Urinary bladder (tissue), 4 donors: ENCODE results near the gene RHOV. TPM values are rescaled to one million over a fixed set of nuclear protein-coding genes. Genes with fewer than 3 reads are reported as not detected.
A peak's percentile ranks its signal among the peaks of the same experiment; 100 is the strongest.

Experiments
- DNase-seq: peaks from one replicate; pipeline ENCODE4 v3.0.0-alpha.2; 2015; ENCODE audit errors: extremely low spot score
- H3K27ac ChIP-seq: one replicate; pipeline ENCODE4 v1.5.1; 2013; ENCODE audit warnings: low read depth, mild to moderate bottlenecking, moderate library complexity
- H3K36me3 ChIP-seq: one replicate; pipeline ENCODE4 v1.6.1; 2013; ENCODE audit warnings: mild to moderate bottlenecking, moderate library complexity; ENCODE audit not compliant: insufficient read depth
- H3K4me1 ChIP-seq: one replicate; pipeline ENCODE4 v1.6.1; 2013; ENCODE audit warnings: mild to moderate bottlenecking, moderate library complexity; ENCODE audit not compliant: insufficient read depth
- H3K4me3 ChIP-seq: one replicate; pipeline ENCODE4 v1.5.1; 2013; ENCODE audit warnings: low read depth, low read length
- WGBS: extraction: QIAGEN DNeasy Blood & Tissue Kit; methylation state at CpG from one replicate; pipeline ENCODE4 v1.1.7; 2013; 5-methylcytosine and 5-hydroxymethylcytosine counted together
- polyA plus RNA-seq: library from polyadenylated mRNA; stranded (reverse); fragments of 200-250 nt; gene quantifications from one replicate; pipeline ENCODE4 v1.2.3, GENCODE V29; 2013
- total RNA-seq: library from RNA; depleted of rRNA; stranded (reverse); fragments of >200 nt; gene quantifications from one replicate; pipeline ENCODE4 v1.2.3, GENCODE V29; 2014
- donor health status: healthy with polysubstance abuse.
- donor health status: healthy.

The RHOV gene
- total and polyA plus RNA-seq, 2 donors, result 4.0 to 9.3 TPM

DNA sequence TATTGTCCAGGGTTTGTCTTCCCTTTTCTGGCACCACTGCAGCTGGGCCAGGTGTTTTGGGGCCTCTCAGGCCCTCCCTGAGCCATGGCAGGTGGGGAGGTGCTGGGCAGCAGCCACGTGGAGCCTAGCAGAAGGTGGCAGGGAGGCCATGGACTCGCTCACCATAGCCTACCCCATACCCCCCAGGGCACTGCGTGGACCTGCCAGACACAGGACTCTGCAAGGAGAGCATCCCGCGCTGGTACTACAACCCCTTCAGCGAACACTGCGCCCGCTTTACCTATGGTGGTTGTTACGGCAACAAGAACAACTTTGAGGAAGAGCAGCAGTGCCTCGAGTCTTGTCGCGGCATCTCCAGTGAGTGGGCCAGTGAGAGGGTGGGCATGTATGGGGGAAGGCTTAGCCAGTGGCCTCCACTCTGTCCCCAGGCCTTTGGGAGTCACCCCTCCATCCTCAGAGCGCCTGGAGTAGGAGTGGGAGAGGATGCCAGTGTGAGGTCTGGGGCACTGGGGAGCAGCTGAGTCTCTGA is 18.3 kb downstream of the RHOV start:
- Histone ChIP-seq H3K27ac (no peak overlapping the region), H3K36me3 (no peaks in the 10 kb centered on the region), H3K4me3 (no peak overlapping the region), H3K4me1 (no peaks in the 10 kb centered on the region)
- no peak for DNase-seq
- WGBS, result 85% methylated on average over 13 of the region's 13 CpGs

DNA sequence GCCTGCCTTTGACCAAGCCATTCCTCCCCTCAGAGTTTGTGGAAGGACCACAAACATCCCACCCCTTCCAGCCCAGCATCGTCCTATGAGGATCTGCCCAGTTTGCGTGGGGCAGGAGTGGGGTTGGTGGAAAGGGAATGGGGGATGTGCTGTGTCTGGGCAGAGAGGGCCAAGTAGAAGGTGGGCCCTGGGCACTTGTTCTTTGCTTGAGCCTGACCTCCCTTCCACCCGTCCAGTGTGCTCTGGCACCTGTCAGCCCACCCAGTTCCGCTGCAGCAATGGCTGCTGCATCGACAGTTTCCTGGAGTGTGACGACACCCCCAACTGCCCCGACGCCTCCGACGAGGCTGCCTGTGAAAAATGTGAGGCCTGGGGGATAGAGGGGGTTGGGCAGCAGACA is 19.9 kb downstream of the RHOV start:
- Histone ChIP-seq H3K4me3 (no peak overlapping the region), H3K27ac (no peak overlapping the region), H3K36me3 (no peaks in the 10 kb centered on the region), H3K4me1 (no peaks in the 10 kb centered on the region)
- 58% methylated on average over 10 of the region's 10 CpGs for WGBS
- DNase-seq, result no peak

DNA sequence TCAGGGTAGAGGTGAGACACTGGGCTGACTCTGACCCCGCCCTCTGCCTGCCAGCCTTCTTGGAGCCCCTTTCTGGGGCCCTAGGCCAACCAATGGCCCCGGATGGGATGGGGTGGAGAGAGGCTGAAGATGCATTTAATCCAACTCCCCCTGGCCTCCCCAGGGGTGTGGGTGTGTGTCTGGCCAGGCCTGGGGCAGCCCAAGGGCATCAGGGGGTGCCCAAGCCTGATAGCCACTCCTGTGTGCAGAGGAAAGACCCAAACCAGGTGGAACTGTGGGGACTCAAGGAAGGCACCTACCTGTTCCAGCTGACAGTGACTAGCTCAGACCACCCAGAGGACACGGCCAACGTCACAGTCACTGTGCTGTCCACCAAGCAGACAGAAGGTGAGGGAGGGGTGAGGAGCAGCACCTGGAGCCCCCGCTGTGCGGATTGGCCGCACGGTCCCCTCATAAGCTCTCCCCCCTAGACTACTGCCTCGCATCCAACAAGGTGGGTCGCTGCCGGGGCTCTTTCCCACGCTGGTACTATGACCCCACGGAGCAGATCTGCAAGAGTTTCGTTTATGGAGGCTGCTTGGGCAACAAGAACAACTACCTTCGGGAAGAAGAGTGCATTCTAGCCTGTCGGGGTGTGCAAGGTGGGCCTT is 20.7 kb downstream of the RHOV start:
- 92% methylated on average over 16 of the region's 16 CpGs for WGBS
- Histone ChIP-seq H3K27ac (no peak overlapping the region), H3K36me3 (no peaks in the 10 kb centered on the region), H3K4me3 (no peak overlapping the region), H3K4me1 (no peaks in the 10 kb centered on the region)
- DNase-seq, result no peak

DNA sequence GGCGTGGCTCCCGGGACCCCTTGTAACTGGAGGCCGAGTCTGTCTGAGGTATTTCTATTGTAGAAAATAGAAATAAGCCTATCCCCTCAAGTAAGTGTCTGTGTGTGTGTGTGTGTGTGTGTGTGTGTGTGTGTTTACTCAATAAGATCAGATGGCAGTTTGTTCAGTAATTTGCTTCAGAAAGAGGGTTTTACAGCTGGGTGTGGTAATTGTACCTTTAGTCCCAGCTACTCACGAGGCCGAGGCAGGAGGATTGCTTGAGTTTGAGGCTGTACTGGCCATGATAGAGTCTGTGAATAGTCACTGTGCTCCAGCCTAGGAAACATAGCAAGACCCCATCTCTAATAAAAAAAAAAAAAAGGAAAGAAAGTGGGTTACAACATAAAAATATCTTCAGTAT is 21.5 kb downstream of the RHOV start:
- Histone ChIP-seq H3K27ac (no peak overlapping the region), H3K4me1 (no peaks in the 10 kb centered on the region), H3K36me3 (no peaks in the 10 kb centered on the region), H3K4me3 (no peak overlapping the region)
- 91% methylated on average over 5 of the region's 5 CpGs for WGBS
- no peak for DNase-seq

DNA sequence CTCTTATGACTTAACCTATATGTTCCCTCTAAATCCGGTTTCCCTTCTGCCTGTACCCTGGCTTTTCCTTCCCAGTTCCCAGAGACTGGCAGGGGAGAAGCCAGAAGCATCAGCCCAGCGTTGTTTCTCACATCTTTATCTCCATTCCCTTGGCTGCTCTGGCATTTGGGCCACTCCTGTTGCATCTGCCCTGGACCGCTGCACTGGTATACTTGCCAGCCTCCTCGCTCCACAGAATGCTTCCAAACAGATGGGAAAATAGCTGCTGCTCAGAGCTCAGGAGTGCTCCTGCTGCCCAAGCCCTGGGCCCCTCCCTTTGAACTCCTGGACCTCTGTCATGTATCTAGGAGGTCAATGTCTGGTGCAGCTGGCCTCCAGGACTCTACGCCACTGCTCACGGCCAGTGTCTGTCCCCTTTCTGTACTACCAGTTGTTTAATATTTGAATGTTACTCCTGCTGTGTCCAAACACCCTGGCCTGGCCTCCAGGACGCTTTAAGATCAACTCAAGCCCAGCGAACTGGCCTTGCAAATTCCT is 23.4 kb downstream of the RHOV start:
- Histone ChIP-seq H3K27ac (no peak overlapping the region), H3K4me1 (no peaks in the 10 kb centered on the region), H3K36me3 (no peaks in the 10 kb centered on the region), H3K4me3 (no peak overlapping the region)
- no peak for DNase-seq
- WGBS, result 85% methylated on average over 8 of the region's 8 CpGs

DNA sequence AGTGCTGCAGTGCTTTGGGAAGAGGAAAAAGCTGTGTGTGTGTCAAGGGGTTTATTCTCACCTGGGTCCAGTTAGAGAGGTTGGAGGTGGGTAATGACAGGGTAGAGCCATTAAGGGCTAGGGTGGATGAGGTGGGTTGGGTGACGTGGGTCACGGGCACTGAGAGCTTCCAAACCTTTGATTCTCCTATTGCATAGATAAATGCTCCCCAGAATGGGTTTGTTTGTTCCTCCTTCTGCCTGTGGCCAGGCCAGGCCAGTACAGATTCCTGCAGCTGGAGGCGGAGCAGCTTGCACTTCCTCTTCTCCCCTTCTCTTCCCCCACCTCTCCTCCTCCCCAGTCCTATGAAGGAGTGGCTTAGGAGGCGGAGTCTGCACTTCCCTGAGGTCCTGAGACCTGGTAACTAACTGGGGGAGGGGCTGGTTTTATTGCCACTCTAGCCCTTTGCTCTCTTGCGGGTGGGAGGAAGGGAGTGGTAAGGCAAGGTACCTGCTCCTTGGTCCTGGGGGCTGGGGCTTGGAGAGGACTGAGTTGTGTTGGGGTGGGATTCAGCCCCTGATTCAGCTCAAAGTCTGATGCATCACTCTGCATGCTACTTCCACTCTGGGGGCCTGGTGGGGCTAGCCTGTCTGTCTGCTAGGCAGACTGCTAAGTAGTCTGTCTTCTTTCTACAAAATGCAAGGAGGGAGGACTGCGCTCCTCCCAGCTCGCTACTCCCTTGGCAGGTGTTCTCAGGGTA is 26.6 kb downstream of the RHOV start:
- H3K27ac ChIP-seq, result peak overlapping the region; percentile 60
- H3K4me1 ChIP-seq, result no peaks in the 10 kb centered on the region
- WGBS, result 75% methylated on average over 7 of the region's 7 CpGs
- peak; percentile 73 for DNase-seq
- no peak overlapping the region for H3K4me3 ChIP-seq
- H3K36me3 ChIP-seq, result no peaks in the 10 kb centered on the region

DNA sequence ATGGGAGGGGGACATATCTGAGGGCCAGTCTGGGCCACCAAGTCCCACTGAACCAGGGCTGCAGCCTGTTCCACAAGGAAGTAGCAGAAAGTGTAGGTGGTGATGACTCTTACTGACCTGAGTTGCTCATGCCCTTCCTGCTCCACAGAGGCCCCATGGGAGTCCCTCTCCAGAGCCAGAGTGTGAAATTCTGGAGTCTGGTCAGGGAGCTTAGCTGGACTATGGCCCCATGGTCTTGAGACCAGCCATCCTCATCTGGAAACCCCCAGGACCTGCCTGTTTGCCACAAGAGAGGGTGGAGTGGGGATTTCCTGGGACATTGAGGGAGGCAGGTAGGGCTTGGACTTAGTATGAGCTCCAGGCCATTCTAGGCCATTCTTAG is 27.2 kb downstream of the RHOV start:
- no peak overlapping the region for H3K4me3 ChIP-seq
- H3K4me1 ChIP-seq, result no peaks in the 10 kb centered on the region
- H3K27ac ChIP-seq, result peak overlapping the region; percentile 60
- H3K36me3 ChIP-seq, result no peaks in the 10 kb centered on the region
- DNase-seq, result no peak

DNA sequence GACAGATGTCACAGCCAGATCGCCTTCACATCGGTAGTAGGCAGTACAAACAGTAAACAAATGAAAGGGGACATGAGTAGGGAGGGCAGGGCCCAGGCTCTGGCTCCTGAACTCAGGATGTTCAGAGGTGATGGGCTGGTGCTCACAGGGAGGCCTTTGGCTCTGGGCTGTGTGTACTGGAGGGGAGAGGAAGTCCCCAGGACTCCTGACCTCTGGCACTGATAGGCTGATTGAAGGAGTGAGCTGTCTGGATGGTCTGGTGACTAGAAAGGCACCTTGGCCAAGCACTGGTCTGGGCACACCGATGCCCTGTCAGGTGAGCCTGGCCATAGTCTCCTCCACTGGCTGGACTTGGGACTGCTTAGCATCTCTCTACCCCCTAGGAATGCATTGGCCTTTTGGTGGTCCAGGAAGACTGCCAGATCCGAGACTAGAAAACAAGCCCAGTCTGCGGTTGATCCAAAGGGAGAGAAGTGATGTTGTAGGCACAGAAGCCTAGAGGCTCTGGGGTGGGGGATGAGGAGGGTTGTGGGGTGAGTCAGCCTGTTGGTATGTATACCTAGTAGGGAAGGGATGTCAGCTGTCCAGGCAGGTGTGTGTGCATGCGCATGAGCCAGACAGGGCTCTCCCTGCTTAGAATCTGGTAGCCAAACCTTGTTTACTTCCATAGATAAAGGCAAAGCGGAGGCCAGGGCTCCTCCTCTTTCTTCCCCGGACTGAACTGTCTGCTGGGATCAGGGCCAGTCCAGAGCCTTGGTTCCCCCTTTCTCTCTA is 28.3 kb downstream of the RHOV start:
- Histone ChIP-seq H3K27ac (peak overlapping the region; percentile 82), H3K36me3 (no peaks in the 10 kb centered on the region), H3K4me3 (no peak overlapping the region), H3K4me1 (no peaks in the 10 kb centered on the region)
- DNase-seq, result peak; percentile 55
- 71% methylated on average over 8 of the region's 8 CpGs for WGBS

DNA sequence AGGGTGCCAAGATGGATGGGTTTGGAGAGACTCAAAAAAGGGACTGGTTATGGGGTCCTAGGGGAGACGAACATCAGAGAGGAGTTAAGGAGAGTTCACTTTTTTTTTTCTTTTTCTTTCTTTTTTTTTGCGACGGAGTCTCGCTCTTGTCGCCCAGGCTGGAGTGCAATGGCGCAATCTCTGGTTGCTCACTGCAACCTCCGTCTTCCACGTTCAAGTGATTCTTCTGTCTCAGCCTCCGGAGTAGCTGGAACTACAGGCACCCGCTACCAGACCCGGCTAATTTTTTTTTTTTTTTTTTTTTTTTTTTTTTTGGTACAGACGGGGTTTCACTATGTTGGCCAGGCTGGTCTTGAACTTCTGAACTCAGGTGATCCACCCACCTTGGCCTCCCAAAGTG is 29.0 kb downstream of the RHOV start:
- H3K36me3 ChIP-seq, result no peaks in the 10 kb centered on the region
- no peak for DNase-seq
- H3K4me1 ChIP-seq, result no peaks in the 10 kb centered on the region
- 50% methylated on average over 12 of the region's 12 CpGs for WGBS
- peak overlapping the region; percentile 82 for H3K27ac ChIP-seq
- H3K4me3 ChIP-seq, result peak overlapping the region; percentile 54

DNA sequence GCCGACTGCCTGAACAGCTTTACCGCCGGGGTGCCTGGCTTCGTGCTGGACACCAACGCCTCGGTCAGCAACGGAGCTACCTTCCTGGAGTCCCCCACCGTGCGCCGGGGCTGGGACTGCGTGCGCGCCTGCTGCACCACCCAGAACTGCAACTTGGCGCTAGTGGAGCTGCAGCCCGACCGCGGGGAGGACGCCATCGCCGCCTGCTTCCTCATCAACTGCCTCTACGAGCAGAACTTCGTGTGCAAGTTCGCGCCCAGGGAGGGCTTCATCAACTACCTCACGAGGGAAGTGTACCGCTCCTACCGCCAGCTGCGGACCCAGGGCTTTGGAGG is 29.4 kb downstream of the RHOV start:
- WGBS, result 1% methylated on average over 28 of the region's 28 CpGs
- no peak for DNase-seq

DNA sequence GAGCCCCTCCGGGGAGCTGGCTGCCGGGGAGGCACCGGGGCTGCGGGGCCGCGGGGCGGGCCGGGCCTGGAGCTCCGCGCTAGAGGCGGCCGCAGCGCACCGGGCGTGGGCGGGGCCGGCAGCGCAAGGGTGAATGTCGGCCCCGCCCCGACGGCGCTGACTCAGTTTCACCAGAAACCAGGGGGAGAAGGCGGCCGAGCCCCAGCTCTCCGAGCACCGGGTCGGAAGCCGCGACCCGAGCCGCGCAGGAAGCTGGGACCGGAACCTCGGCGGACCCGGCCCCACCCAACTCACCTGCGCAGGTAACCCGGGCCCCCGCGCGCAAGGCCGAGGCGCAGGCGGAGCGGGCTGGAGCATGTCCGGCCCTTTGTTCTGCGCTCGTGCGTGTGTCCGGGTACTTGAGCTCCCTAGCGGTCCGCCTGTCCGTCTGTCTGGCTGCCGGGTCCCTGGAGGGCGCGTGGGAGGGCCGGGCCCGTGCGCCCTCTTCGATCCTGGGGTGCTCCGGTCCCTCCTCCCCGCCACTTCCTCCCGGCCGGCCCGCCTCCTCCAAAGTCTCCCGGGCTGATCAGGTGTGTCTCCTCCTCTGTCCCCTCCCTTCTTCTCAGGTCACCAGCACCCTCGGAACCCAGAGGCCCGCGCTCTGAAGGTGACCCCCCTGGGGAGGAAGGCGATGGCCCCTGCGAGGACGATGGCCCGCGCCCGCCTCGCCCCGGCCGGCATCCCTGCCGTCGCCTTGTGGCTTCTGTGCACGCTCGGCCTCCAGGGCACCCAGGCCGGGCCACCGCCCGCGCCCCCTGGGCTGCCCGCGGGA is 29.9 kb downstream of the RHOV start, which contains the start of gene SPINT1:
Gene SPINT1, plus strand, starts transcription at position 164 of the 811 bp plus-strand sequence. Its CDS starts 507 bp downstream, at position 671.
- no peak for DNase-seq
- under 1% methylated on average over 89 of the region's 89 CpGs for WGBS
- peak within 1 kb of the TSS; percentile 82 for H3K27ac ChIP-seq

More for the DNA sequence above, 29.4 kb downstream of the RHOV start:
- Histone ChIP-seq H3K4me1 (no peaks in the 10 kb centered on the region), H3K4me3 (peak overlapping the region; percentile 54), H3K36me3 (no peaks in the 10 kb centered on the region), H3K27ac (peak overlapping the region; percentile 82)

DNA sequence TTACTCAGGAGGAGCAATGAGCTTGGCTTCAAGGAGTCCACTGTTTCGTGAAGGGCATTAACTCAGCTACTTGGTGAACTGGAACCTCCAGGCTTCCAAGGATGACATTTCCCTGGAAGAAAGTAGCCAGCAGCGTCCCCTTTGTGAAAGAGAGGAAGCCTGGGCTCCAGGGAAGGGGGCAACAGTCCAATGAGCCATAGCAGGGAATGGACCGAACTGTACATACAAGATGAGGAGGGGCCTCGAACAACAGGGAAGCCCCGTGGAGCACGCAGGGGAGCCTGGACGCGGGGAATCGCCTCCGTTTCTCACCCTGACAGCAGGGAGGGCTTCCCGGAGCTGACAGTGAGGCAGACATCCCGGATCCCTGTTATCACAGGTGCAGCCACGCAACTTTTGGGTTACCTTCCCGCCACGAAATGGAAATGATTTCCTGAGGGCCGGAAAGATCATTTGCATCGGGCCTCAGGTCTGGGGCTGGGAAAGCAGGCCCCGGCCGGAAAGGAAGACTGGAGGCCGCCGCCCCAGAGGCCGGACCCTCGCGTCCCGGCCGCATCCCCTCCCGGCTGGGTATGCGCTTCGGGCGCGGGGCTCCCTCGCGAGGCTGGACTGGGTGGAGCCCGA is 30.7 kb downstream of the RHOV start:
- no peak overlapping the region for H3K27ac ChIP-seq
- DNase-seq, result no peak

More for the DNA sequence above, 29.9 kb downstream of the RHOV start, which contains the start of gene SPINT1:
- peak within 1 kb of the TSS; percentile 54 for H3K4me3 ChIP-seq
- no peaks in the 10 kb centered on the region for H3K36me3 ChIP-seq
- no peaks in the 10 kb centered on the region for H3K4me1 ChIP-seq

More for the DNA sequence above, 30.7 kb downstream of the RHOV start:
- Histone ChIP-seq H3K36me3 (no peaks in the 10 kb centered on the region), H3K4me3 (peak overlapping the region; percentile 54), H3K4me1 (no peaks in the 10 kb centered on the region)
- WGBS, result 18% methylated on average over 34 of the region's 34 CpGs
